Astrocyte (in vitro differentiated cells and primary cell): Measurements from ENCODE around the gene MAK. TPM values are rescaled to one million over a fixed set of nuclear protein-coding genes. Genes with fewer than 3 reads are reported as not detected.
A peak's percentile ranks its signal among the peaks of the same experiment; 100 is the strongest.

ENCODE experiments used
- DNase-seq: peaks from one replicate; pipeline ENCODE4 v3.0.0-alpha.2; 2010; ENCODE audit warnings: low read depth
- FAIRE-seq: peaks from 2 replicates; lab custom pipeline; 2011; peaks lifted over from hg19 to GRCh38; lab: Jason Lieb, UNC
- H2AFZ ChIP-seq: 2 replicates; pipeline ENCODE4 v1.6.0; 2012; ENCODE audit warnings: low read depth, low read length, inconsistent platforms
- H3K27ac ChIP-seq: 2 replicates; pipeline ENCODE4 v1.5.1; 2011; ENCODE audit warnings: low read depth, low read length, inconsistent platforms
- H3K27me3 ChIP-seq: 2 replicates; pipeline ENCODE4 v1.6.0; 2011; ENCODE audit warnings: low read length, inconsistent platforms; ENCODE audit not compliant: insufficient read depth
- H3K36me3 ChIP-seq: 2 replicates; pipeline ENCODE4 v1.5.1; 2011; ENCODE audit warnings: low read length, inconsistent platforms; ENCODE audit not compliant: insufficient read depth
- H3K4me1 ChIP-seq: 2 replicates; pipeline ENCODE4 v1.5.1; 2011; ENCODE audit warnings: low read length, inconsistent platforms; ENCODE audit not compliant: insufficient read depth
- H3K4me2 ChIP-seq: 2 replicates; pipeline ENCODE4 v1.6.0; 2012; ENCODE audit warnings: low read length, inconsistent platforms
- H3K4me3 ChIP-seq: 2 replicates; pipeline ENCODE4 v1.5.1; 2011; ENCODE audit warnings: low read depth, mild to moderate bottlenecking, low read length, inconsistent platforms; ENCODE audit not compliant: insufficient read depth
- H3K79me2 ChIP-seq: 2 replicates; pipeline ENCODE4 v1.6.0; 2012; ENCODE audit warnings: mild to moderate bottlenecking, low read length, inconsistent platforms; ENCODE audit not compliant: insufficient read depth
- H3K9ac ChIP-seq: 2 replicates; pipeline ENCODE4 v1.6.0; 2012; ENCODE audit warnings: mild to moderate bottlenecking, low read length, inconsistent platforms
- H3K9me3 ChIP-seq: 2 replicates; pipeline ENCODE4 v1.5.1; 2012; ENCODE audit warnings: low read depth, mild to moderate bottlenecking, low read length, inconsistent platforms; ENCODE audit not compliant: insufficient read depth
- H4K20me1 ChIP-seq: 2 replicates; pipeline ENCODE4 v1.6.0; 2012; ENCODE audit warnings: low read length, inconsistent platforms; ENCODE audit not compliant: insufficient read depth
- H3K27ac Mint-ChIP-seq: one replicate; pipeline ENCODE4 v1.8.0; 2021; ENCODE audit warnings: mild to moderate bottlenecking, mixed read lengths; ENCODE audit not compliant: unreplicated experiment
- H3K27me3 Mint-ChIP-seq: one replicate; pipeline ENCODE4 v1.8.0; 2021; ENCODE audit warnings: low read depth, mixed read lengths; ENCODE audit not compliant: unreplicated experiment
- H3K36me3 Mint-ChIP-seq: one replicate; pipeline ENCODE4 v1.8.0; 2021; ENCODE audit warnings: low read depth, mixed read lengths; ENCODE audit not compliant: unreplicated experiment
- H3K4me1 Mint-ChIP-seq: one replicate; pipeline ENCODE4 v1.8.0; 2021; ENCODE audit warnings: low read depth, mixed read lengths; ENCODE audit not compliant: unreplicated experiment
- H3K4me3 Mint-ChIP-seq: one replicate; pipeline ENCODE4 v1.8.0; 2021; ENCODE audit warnings: mild to moderate bottlenecking, moderate library complexity, mixed read lengths; ENCODE audit not compliant: unreplicated experiment
- H3K9me3 Mint-ChIP-seq: one replicate; pipeline ENCODE4 v1.8.0; 2021; ENCODE audit warnings: mild to moderate bottlenecking, mixed read lengths; ENCODE audit not compliant: unreplicated experiment
- CTCF ChIP-seq: IDR thresholded peaks from 2 replicates; pipeline ENCODE4 v1.5.1; 2011; ENCODE audit warnings: low read depth, mild to moderate bottlenecking, inconsistent platforms, low read length, moderate library complexity; ENCODE audit not compliant: insufficient read depth
- EZH2 ChIP-seq: IDR thresholded peaks from 2 replicates; pipeline ENCODE4 v1.6.1; 2012; ENCODE audit warnings: mild to moderate bottlenecking, low read length, inconsistent platforms; ENCODE audit not compliant: insufficient read depth
- total RNA-seq: library from RNA; stranded (reverse); gene quantifications from 2 replicates; pipeline ENCODE4 v1.2.1, GENCODE V29; 2021

Gene MAK
- total RNA-seq, 1 donor from 2014 or later, result 0.05 TPM

- no peaks in the 10 kb centered on the region for H3K36me3 Mint-ChIP-seq
- Histone ChIP-seq H3K79me2 (no peaks in the 10 kb centered on the region), H2AFZ (no peak overlapping the region), H3K4me3 (no peak overlapping the region), H4K20me1 (no peaks in the 10 kb centered on the region), H3K27me3 (no peaks in the 10 kb centered on the region), H3K4me1 (no peaks in the 10 kb centered on the region), H3K36me3 (no peaks in the 10 kb centered on the region), H3K9ac (no peak overlapping the region), H3K4me2 (no peak overlapping the region), H3K9me3 (no peaks in the 10 kb centered on the region), H3K27ac (no peak overlapping the region)
- H3K27me3 Mint-ChIP-seq, result no peaks in the 10 kb centered on the region
- no peak overlapping the region for H3K27ac Mint-ChIP-seq
- TF ChIP-seq EZH2 (no peak), CTCF (no peak)
- DNase-seq (no peak), FAIRE-seq (peak; percentile 29)
- H3K4me3 Mint-ChIP-seq, result no peak overlapping the region
- no peaks in the 10 kb centered on the region for H3K4me1 Mint-ChIP-seq
- no peaks in the 10 kb centered on the region for H3K9me3 Mint-ChIP-seq
Measured at GRCh38 chr6:10808376-10808775, 30.0 kb downstream of the MAK start.

- H3K36me3 ChIP-seq, result no peaks in the 10 kb centered on the region
- no peak overlapping the region for H2AFZ ChIP-seq
- Mint-ChIP-seq H3K36me3 (no peaks in the 10 kb centered on the region), H3K27ac (no peak overlapping the region), H3K4me1 (no peaks in the 10 kb centered on the region), H3K9me3 (no peaks in the 10 kb centered on the region), H3K4me3 (no peak overlapping the region), H3K27me3 (no peaks in the 10 kb centered on the region)
- H3K4me2 ChIP-seq, result no peak overlapping the region
- no peak overlapping the region for H3K4me3 ChIP-seq
- DNase-seq (peak; percentile 14), FAIRE-seq (peak; percentile 62)
- no peaks in the 10 kb centered on the region for H3K79me2 ChIP-seq
- TF ChIP-seq CTCF, result peak; percentile 100
- no peak for TF ChIP-seq EZH2
- H3K27me3 ChIP-seq, result no peaks in the 10 kb centered on the region
- no peaks in the 10 kb centered on the region for H3K9me3 ChIP-seq
- no peak overlapping the region for H3K27ac ChIP-seq
- peaks cover 5% of the 10 kb centered on the region for H3K4me1 ChIP-seq
- no peaks in the 10 kb centered on the region for H4K20me1 ChIP-seq
- no peak overlapping the region for H3K9ac ChIP-seq
Measured at GRCh38 chr6:10801224-10801848, 37.0 kb downstream of the MAK start.

DNA sequence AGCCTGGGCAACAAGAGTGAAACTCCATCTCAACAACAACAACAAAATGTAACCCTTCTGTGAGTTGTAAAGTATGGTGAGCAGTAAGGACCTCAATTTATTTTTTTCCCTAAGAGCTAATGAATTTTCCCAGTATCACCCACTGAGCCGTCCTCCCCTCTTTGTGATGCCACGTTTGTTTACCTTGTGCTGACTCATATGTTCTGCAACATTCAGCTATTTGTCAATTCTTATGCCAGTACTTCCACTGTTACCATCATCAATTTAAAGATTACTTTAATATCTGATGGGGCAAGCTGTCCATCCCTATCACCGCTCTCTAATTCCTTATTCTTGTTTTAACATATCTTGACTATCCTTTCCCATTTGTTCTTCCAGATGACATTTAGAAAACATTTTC lies 37.5 kb downstream of the MAK start:
- H3K36me3 Mint-ChIP-seq, result no peaks in the 10 kb centered on the region
- no peaks in the 10 kb centered on the region for H3K9me3 ChIP-seq
- H3K4me1 Mint-ChIP-seq, result no peaks in the 10 kb centered on the region
- no peaks in the 10 kb centered on the region for H3K9me3 Mint-ChIP-seq
- H3K9ac ChIP-seq, result no peak overlapping the region
- no peak overlapping the region for H3K27ac Mint-ChIP-seq
- no peak overlapping the region for H3K4me3 ChIP-seq
- no peaks in the 10 kb centered on the region for H3K79me2 ChIP-seq
- no peaks in the 10 kb centered on the region for H3K36me3 ChIP-seq
- peak; percentile 28 for DNase-seq
- no peak overlapping the region for H3K4me3 Mint-ChIP-seq
- no peak for TF ChIP-seq EZH2
- TF ChIP-seq CTCF, result no peak
- H3K4me2 ChIP-seq, result no peak overlapping the region
- FAIRE-seq, result no peak
- no peak overlapping the region for H3K27ac ChIP-seq
- no peaks in the 10 kb centered on the region for H3K27me3 Mint-ChIP-seq
- no peaks in the 10 kb centered on the region for H3K27me3 ChIP-seq
- H4K20me1 ChIP-seq, result no peaks in the 10 kb centered on the region
- H3K4me1 ChIP-seq, result peaks cover 5% of the 10 kb centered on the region
- H2AFZ ChIP-seq, result no peak overlapping the region
